ENCODE data around the gene ROS1. TPM values are rescaled to one million over a fixed set of nuclear protein-coding genes. Genes with fewer than 3 reads are reported as not detected.

The ROS1 gene
- total RNA-seq, 1 donor from 2014 or later: under 0.01 TPM

DNA sequence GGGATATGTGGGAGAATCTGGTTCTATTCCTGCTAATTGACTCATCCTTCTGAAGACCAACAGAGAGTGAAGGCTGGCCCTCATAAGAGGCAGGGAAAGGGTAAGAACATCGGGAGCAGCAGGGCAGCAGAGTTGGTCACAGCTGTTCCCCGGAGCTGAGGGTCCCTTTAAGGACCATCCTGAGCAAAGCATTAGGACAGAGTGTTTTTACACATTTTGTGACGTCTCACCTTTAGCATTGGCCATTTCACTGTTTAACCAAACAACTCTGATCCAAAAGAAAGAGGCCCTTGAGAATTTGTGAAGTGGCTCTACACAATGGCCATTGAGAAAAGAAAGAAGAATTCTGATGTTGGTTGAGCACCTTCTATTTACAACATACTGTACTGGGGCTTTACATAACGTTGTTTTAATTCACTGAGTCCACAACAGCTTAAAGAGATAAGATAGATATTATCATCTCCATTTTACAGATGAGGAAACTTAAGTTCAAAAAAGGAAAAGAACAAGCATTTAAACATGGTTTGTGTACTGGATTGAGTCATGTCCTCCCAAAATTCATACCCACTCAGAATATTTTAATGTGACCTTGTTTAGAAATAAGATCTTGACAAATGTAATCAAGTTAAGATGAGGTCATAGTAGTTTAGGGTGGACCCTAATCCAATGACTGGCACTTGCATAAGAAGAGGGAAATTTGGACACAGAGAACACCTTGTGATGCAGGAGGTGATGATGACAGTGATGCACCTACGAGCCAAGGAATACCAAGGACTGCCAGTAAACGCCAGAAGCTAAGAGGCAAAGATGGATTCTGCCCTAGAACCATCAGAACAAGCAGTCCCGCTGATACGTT is 98.4 kb downstream of the ROS1 start:
- H3K27ac ChIP-seq (ENCODE audit: low read depth, low read length): peak overlapping the region; percentile 4

DNA sequence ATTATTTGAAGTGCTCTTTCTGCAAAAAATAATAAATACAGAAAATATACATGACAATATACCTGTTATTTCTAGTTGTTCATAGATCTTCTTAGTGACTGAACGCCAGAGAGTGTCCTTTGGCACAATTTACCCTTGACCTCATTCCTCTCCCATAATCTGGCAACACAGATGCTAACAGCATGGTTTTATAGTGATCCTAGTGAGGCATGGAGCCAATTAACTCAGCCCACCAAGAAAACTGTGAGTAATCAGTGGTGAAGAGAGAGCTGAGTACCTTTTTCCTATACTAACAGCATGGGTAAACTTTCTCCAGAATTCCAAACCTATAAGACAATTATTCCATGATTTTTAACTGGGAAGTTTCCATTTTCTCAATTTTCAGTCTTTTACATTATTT is 99.3 kb downstream of the ROS1 start:
- Histone ChIP-seq H3K4me1 (ENCODE audit: control insufficient read depth in 3 of 3, insufficient read depth in 3 of 3, low read length in 3 of 3) (peaks cover 7 to 19% (median 15%) of the 10 kb centered on the region in 3 donors), H3K9me3 (ENCODE audit: control insufficient read depth in 3 of 3, low read length in 3 of 3) (no peaks in the 10 kb centered on the region), H3K27me3 (ENCODE audit: control insufficient read depth in 3 of 3, insufficient read depth in 3 of 3, low read length in 3 of 3) (no peaks in the 10 kb centered on the region), H3K4me3 (ENCODE audit: low read length in 3 of 3) (no peak overlapping the region), H3K27ac (ENCODE audit: low read depth, low read length) (no peak overlapping the region), H3K9ac (ENCODE audit: low read depth in 1 of 3, low read length in 3 of 3) (no peak overlapping the region), H3K36me3 (ENCODE audit: control insufficient read depth in 3 of 3, insufficient read depth in 3 of 3, low read length in 3 of 3) (no peaks in the 10 kb centered on the region)

More for the DNA sequence above, 98.4 kb downstream of the ROS1 start:
- no peaks in the 10 kb centered on the region for H3K9me3 ChIP-seq (ENCODE audit: control insufficient read depth in 3 of 3, low read length in 3 of 3)
- H3K4me1 ChIP-seq (ENCODE audit: control insufficient read depth in 3 of 3, insufficient read depth in 3 of 3, low read length in 3 of 3): peaks cover 7 to 19% (median 14%) of the 10 kb centered on the region in 3 donors
- no peaks in the 10 kb centered on the region for H3K36me3 ChIP-seq (ENCODE audit: control insufficient read depth in 3 of 3, insufficient read depth in 3 of 3, low read length in 3 of 3)
- no peak overlapping the region for H3K4me3 ChIP-seq (ENCODE audit: low read length in 3 of 3)
- no peaks in the 10 kb centered on the region for H3K27me3 ChIP-seq (ENCODE audit: control insufficient read depth in 3 of 3, insufficient read depth in 3 of 3, low read length in 3 of 3)
- H3K9ac ChIP-seq (ENCODE audit: low read depth in 1 of 3, low read length in 3 of 3): no peak overlapping the region

- H3K9ac ChIP-seq (ENCODE audit: low read depth in 1 of 3, low read length in 3 of 3): no peak overlapping the region
- no peak overlapping the region for H3K27ac ChIP-seq (ENCODE audit: low read depth, low read length)
- no peak overlapping the region for H3K4me3 ChIP-seq (ENCODE audit: low read length in 3 of 3)
- no peaks in the 10 kb centered on the region for H3K9me3 ChIP-seq (ENCODE audit: control insufficient read depth in 3 of 3, low read length in 3 of 3)
- H3K4me1 ChIP-seq (ENCODE audit: control insufficient read depth in 3 of 3, insufficient read depth in 3 of 3, low read length in 3 of 3): no peaks in the 10 kb centered on the region
- no peaks in the 10 kb centered on the region for H3K36me3 ChIP-seq (ENCODE audit: control insufficient read depth in 3 of 3, insufficient read depth in 3 of 3, low read length in 3 of 3)
- no peaks in the 10 kb centered on the region for H3K27me3 ChIP-seq (ENCODE audit: control insufficient read depth in 3 of 3, insufficient read depth in 3 of 3, low read length in 3 of 3)
Observed at GRCh38 chr6:117317261-117317660, 108.5 kb downstream of the ROS1 start.

- H3K36me3 ChIP-seq (ENCODE audit: control insufficient read depth in 3 of 3, insufficient read depth in 3 of 3, low read length in 3 of 3): no peaks in the 10 kb centered on the region
Observed at GRCh38 chr6:117311726-117312125, 114.0 kb downstream of the ROS1 start.

GRCh38 chr6:117311310-117311709 is 114.4 kb downstream of the ROS1 start:
- H3K4me3 ChIP-seq (ENCODE audit: low read length in 3 of 3): no peak overlapping the region
- no peaks in the 10 kb centered on the region for H3K36me3 ChIP-seq (ENCODE audit: control insufficient read depth in 3 of 3, insufficient read depth in 3 of 3, low read length in 3 of 3)
- no peaks in the 10 kb centered on the region for H3K9me3 ChIP-seq (ENCODE audit: control insufficient read depth in 3 of 3, low read length in 3 of 3)
- no peaks in the 10 kb centered on the region for H3K27me3 ChIP-seq (ENCODE audit: control insufficient read depth in 3 of 3, insufficient read depth in 3 of 3, low read length in 3 of 3)
- no peak overlapping the region for H3K27ac ChIP-seq (ENCODE audit: low read depth, low read length)
- H3K9ac ChIP-seq (ENCODE audit: low read depth in 1 of 3, low read length in 3 of 3): no peak overlapping the region
- H3K4me1 ChIP-seq (ENCODE audit: control insufficient read depth in 3 of 3, insufficient read depth in 3 of 3, low read length in 3 of 3): peaks cover 0 to 8% (median 5%) of the 10 kb centered on the region in 3 donors

More at GRCh38 chr6:117311726-117312125, 114.0 kb downstream of the ROS1 start:
- peaks cover 0 to 5% (median under 1%) of the 10 kb centered on the region in 3 donors for H3K4me1 ChIP-seq (ENCODE audit: control insufficient read depth in 3 of 3, insufficient read depth in 3 of 3, low read length in 3 of 3)
- no peak overlapping the region for H3K4me3 ChIP-seq (ENCODE audit: low read length in 3 of 3)
- H3K9ac ChIP-seq (ENCODE audit: low read depth in 1 of 3, low read length in 3 of 3): no peak overlapping the region
- H3K9me3 ChIP-seq (ENCODE audit: control insufficient read depth in 3 of 3, low read length in 3 of 3): no peaks in the 10 kb centered on the region
- no peaks in the 10 kb centered on the region for H3K27me3 ChIP-seq (ENCODE audit: control insufficient read depth in 3 of 3, insufficient read depth in 3 of 3, low read length in 3 of 3)
- no peak overlapping the region for H3K27ac ChIP-seq (ENCODE audit: low read depth, low read length)

GRCh38 chr6:117309611-117310010 is 116.1 kb downstream of the ROS1 start:
- Histone ChIP-seq H3K9me3 (ENCODE audit: control insufficient read depth in 3 of 3, low read length in 3 of 3) (no peaks in the 10 kb centered on the region), H3K27ac (ENCODE audit: low read depth, low read length) (no peak overlapping the region), H3K27me3 (ENCODE audit: control insufficient read depth in 3 of 3, insufficient read depth in 3 of 3, low read length in 3 of 3) (no peaks in the 10 kb centered on the region), H3K36me3 (ENCODE audit: control insufficient read depth in 3 of 3, insufficient read depth in 3 of 3, low read length in 3 of 3) (no peaks in the 10 kb centered on the region), H3K4me3 (ENCODE audit: low read length in 3 of 3) (no peak overlapping the region), H3K4me1 (ENCODE audit: control insufficient read depth in 3 of 3, insufficient read depth in 3 of 3, low read length in 3 of 3) (peaks cover 0 to 9% (median 6%) of the 10 kb centered on the region in 3 donors), H3K9ac (ENCODE audit: low read depth in 1 of 3, low read length in 3 of 3) (no peak overlapping the region)

- Histone ChIP-seq H3K27ac (ENCODE audit: low read depth, low read length) (no peak overlapping the region), H3K9me3 (ENCODE audit: control insufficient read depth in 3 of 3, low read length in 3 of 3) (no peaks in the 10 kb centered on the region), H3K36me3 (ENCODE audit: control insufficient read depth in 3 of 3, insufficient read depth in 3 of 3, low read length in 3 of 3) (no peaks in the 10 kb centered on the region), H3K9ac (ENCODE audit: low read depth in 1 of 3, low read length in 3 of 3) (no peak overlapping the region), H3K4me3 (ENCODE audit: low read length in 3 of 3) (no peak overlapping the region), H3K4me1 (ENCODE audit: control insufficient read depth in 3 of 3, insufficient read depth in 3 of 3, low read length in 3 of 3) (peaks cover 0 to 9% (median 6%) of the 10 kb centered on the region in 3 donors), H3K27me3 (ENCODE audit: control insufficient read depth in 3 of 3, insufficient read depth in 3 of 3, low read length in 3 of 3) (no peaks in the 10 kb centered on the region)
Observed at GRCh38 chr6:117309069-117309468, 116.7 kb downstream of the ROS1 start.

- no peak overlapping the region for H3K27ac ChIP-seq (ENCODE audit: low read depth, low read length)
- H3K9me3 ChIP-seq (ENCODE audit: control insufficient read depth in 3 of 3, low read length in 3 of 3): no peaks in the 10 kb centered on the region
- H3K4me1 ChIP-seq (ENCODE audit: control insufficient read depth in 3 of 3, insufficient read depth in 3 of 3, low read length in 3 of 3): peaks cover 6 to 15% (median 14%) of the 10 kb centered on the region in 3 donors
- no peak overlapping the region for H3K9ac ChIP-seq (ENCODE audit: low read depth in 1 of 3, low read length in 3 of 3)
- no peaks in the 10 kb centered on the region for H3K36me3 ChIP-seq (ENCODE audit: control insufficient read depth in 3 of 3, insufficient read depth in 3 of 3, low read length in 3 of 3)
- H3K27me3 ChIP-seq (ENCODE audit: control insufficient read depth in 3 of 3, insufficient read depth in 3 of 3, low read length in 3 of 3): no peaks in the 10 kb centered on the region
- no peak overlapping the region for H3K4me3 ChIP-seq (ENCODE audit: low read length in 3 of 3)
Observed at GRCh38 chr6:117307655-117308054, 118.1 kb downstream of the ROS1 start.

GRCh38 chr6:117306227-117306790 is 119.4 kb downstream of the ROS1 start:
- H3K27me3 ChIP-seq (ENCODE audit: control insufficient read depth in 3 of 3, insufficient read depth in 3 of 3, low read length in 3 of 3): no peaks in the 10 kb centered on the region
- no peak overlapping the region for H3K4me3 ChIP-seq (ENCODE audit: low read length in 3 of 3)
- H3K27ac ChIP-seq (ENCODE audit: low read depth, low read length): no peak overlapping the region
- H3K9ac ChIP-seq (ENCODE audit: low read depth in 1 of 3, low read length in 3 of 3): no peak overlapping the region
- no peaks in the 10 kb centered on the region for H3K9me3 ChIP-seq (ENCODE audit: control insufficient read depth in 3 of 3, low read length in 3 of 3)
- H3K4me1 ChIP-seq (ENCODE audit: control insufficient read depth in 3 of 3, insufficient read depth in 3 of 3, low read length in 3 of 3): peaks cover 6 to 17% (median 15%) of the 10 kb centered on the region in 3 donors
- H3K36me3 ChIP-seq (ENCODE audit: control insufficient read depth in 3 of 3, insufficient read depth in 3 of 3, low read length in 3 of 3): no peaks in the 10 kb centered on the region

DNA sequence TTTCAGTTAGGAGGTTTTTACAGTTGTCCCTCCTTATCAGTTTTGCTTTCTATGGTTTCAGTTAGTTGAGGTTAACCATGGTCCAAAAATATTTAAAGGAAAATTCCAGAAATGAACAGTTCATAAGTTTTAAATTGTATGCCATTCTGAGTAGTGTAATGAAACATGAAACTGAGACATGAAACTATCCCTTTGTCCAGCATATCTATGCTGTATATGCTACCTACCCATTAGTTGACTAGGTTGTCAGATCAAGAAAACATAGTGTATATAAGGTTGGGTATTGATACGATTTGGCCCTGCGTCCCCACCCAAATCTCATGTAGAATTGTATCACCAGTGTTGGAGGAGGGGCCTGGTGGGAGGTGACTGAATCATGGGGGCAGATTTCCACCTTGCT is 121.3 kb downstream of the ROS1 start:
- peaks cover 6 to 17% (median 15%) of the 10 kb centered on the region in 3 donors for H3K4me1 ChIP-seq (ENCODE audit: control insufficient read depth in 3 of 3, insufficient read depth in 3 of 3, low read length in 3 of 3)
- no peak overlapping the region for H3K4me3 ChIP-seq (ENCODE audit: low read length in 3 of 3)
- H3K27ac ChIP-seq (ENCODE audit: low read depth, low read length): no peak overlapping the region
- no peaks in the 10 kb centered on the region for H3K36me3 ChIP-seq (ENCODE audit: control insufficient read depth in 3 of 3, insufficient read depth in 3 of 3, low read length in 3 of 3)
- H3K9ac ChIP-seq (ENCODE audit: low read depth in 1 of 3, low read length in 3 of 3): no peak overlapping the region
- H3K27me3 ChIP-seq (ENCODE audit: control insufficient read depth in 3 of 3, insufficient read depth in 3 of 3, low read length in 3 of 3): no peaks in the 10 kb centered on the region
- no peaks in the 10 kb centered on the region for H3K9me3 ChIP-seq (ENCODE audit: control insufficient read depth in 3 of 3, low read length in 3 of 3)

Measured in skeletal muscle tissue (tissue), 4 donors.